HG03439 (cell line): Measurements from ENCODE around the gene CABP4.
"Not testable (repeated sequence)": the region's sequence is repeated elsewhere in the genome, so short reads cannot be mapped to it uniquely, and the experiment has no call there.

Experiments
- ATAC-seq: cut with Tn5 transposase; IDR thresholded peaks from one replicate; pipeline ENCODE4 v1.9.1; 2021; ENCODE audit warnings: mild to moderate bottlenecking, moderate library complexity; ENCODE audit not compliant: unreplicated experiment

Gene CABP4

DNA sequence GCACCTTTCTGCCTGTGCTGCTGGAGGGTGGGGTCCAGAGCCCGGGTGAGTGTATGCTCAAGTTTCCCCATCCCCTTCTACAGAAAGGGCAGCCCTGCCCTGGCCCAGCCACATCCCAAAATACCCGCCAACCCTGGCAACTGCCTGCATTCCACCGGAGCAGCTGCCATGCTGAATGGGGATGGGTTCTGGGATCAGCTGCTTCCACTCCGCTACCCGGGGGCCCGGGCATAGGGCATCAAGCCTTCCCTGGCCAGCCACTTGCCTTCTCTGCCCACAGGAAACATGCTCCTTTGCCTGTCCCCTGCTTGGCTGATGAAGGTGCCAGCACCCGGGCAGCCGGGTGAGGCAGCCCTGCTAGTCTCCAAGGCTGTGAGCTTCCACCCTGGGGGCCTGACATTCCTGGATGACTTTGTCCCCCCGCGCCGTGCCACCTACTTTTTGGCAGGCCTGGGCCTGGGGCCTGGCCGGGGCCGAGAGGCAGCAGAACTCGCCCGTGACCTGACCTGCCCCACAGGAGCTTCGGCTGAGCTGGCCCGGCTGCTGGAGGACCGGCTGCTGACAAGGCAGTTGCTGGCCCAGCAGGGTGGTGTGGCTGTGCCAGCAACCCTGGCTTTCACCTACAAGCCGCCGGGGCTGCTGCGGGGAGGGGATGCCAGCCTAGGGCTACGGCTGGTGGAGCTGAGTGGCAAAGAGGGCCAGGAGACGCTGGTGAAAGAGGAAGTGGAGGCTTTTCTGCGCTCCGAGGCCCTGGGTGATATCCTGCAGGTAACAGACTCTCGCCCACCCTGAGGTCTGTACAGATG lies 36.5 kb upstream of the CABP4 start:
- ATAC-seq, result no peak

DNA sequence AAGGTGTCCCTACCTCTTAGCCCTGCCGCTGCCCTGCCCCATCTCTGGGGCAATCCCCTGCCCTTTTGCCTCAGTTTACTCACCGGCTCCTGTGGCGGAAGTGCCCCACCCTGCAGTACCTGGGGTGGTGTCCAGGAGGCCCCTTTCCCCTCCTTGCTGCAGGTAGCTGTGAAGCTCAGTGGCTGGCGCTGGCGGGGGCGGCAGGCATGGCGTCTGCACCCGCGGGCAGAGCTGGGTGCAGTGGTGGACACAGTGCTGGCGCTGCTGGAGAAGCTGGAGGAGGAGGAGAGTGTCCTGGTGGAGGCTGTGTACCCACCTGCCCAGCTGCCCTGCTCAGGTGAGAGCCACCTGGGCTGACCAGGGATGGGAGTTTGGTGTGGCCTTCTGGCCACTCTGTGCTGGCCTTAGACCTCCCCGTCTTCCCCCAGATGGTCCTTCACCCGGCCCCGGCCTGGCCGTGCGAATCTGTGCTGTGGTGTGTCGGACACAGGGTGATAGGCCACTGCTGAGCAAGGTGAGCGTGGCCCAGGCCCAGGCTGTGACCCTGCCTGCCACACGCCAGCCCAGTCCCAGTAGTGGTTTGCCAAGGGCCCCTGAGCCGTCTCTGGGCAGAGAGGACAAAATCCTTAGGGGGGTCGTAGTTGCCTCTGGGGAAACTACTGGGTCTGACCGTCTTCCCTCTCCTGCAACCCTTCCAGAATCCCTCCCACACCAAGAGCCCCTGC lies 35.7 kb upstream of the CABP4 start:
- ATAC-seq, result no peak

- ATAC-seq, result no peak
Observed at GRCh38 chr11:67420147-67420645, 35.0 kb upstream of the CABP4 start.

GRCh38 chr11:67420646-67421429 lies 34.3 kb upstream of the CABP4 start:
- peak; percentile 81 for ATAC-seq

DNA sequence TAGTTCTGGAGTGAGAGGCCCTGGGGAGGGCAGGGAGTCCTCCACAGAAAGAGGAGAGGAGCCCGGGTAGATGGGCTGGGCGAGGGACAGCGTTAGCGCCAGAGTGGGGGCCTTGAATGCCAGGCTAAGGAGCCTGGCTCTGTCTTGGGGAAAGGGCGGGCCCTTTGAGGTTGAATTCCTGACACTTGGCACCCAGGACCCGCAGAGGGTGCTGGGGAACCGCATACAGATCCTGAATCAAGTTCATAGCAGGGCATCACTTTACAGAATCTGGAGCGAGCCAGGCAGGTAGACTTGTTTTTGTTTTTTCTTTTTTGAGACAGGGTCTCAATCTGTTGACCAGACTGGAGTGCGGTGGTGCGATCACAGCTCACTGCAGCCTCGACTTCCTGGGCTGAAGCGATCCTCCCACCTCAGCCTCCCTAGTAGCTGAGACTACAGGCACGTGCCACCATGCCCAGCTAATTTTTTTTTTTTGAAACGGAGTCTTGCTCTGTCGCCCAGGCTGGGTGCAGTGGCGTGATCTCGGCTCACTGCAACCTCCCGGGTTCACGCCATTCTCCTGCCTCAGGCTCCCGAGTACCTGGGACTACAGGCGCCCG lies 33.6 kb upstream of the CABP4 start:
- no peak for ATAC-seq

- ATAC-seq, result no peak
Observed at GRCh38 chr11:67422891-67423290, 32.3 kb upstream of the CABP4 start.

GRCh38 chr11:67423466-67423865 lies 31.7 kb upstream of the CABP4 start:
- ATAC-seq, result no peak

- no peak for ATAC-seq
Observed at GRCh38 chr11:67423891-67424613, 31.1 kb upstream of the CABP4 start.

- ATAC-seq, result not testable (repeated sequence)
Observed at GRCh38 chr11:67427364-67427859, 27.7 kb upstream of the CABP4 start.

DNA sequence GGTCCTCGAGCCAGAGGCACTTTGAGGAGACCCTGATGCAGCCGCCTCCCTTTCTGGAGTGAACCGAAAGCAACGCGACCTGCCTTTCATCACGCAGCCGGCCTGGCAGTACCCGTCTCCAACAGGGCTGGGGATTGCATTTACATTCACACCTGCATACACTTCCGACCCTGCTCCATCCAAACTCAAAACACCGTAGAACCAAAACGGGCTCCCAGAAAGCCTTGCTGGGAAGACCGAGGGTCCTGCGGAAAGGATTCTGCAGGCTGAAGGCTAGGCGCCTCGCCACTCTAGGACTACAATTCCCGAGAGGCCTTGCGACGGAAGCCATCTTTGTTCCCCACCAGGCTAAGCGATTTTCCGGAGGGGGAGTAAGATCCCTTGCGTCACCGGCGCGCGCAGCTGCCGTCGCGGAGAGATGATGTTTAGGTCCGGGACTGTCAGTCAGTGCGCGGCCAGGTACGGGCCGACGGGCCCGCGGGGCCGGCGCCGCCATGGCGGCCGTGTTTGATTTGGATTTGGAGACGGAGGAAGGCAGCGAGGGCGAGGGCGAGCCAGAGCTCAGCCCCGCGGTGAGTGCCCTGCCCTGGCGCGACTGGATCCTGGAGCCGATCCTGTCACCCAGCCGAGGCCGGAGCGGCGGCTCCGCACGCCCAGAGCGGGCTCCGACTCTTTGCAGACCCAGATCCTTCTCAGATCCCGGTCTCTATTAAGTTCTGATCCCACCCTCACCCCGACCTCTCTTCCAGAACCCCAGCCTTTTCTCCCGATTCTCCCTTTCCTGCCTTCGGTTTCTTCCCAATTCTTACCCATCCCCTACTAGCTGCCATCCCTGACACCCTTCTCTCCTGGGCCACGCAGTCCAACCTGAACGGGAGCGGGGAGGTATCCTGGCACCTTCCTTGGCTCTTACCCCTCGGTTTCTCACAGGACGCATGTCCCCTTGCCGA lies 26.8 kb upstream of the CABP4 start, which contains the start of gene RPS6KB2:
Gene RPS6KB2, plus strand, starts transcription at position 443 of the 950 bp plus-strand sequence. Its CDS starts 52 bp downstream, at position 495.
- peak; percentile 86 for ATAC-seq

DNA sequence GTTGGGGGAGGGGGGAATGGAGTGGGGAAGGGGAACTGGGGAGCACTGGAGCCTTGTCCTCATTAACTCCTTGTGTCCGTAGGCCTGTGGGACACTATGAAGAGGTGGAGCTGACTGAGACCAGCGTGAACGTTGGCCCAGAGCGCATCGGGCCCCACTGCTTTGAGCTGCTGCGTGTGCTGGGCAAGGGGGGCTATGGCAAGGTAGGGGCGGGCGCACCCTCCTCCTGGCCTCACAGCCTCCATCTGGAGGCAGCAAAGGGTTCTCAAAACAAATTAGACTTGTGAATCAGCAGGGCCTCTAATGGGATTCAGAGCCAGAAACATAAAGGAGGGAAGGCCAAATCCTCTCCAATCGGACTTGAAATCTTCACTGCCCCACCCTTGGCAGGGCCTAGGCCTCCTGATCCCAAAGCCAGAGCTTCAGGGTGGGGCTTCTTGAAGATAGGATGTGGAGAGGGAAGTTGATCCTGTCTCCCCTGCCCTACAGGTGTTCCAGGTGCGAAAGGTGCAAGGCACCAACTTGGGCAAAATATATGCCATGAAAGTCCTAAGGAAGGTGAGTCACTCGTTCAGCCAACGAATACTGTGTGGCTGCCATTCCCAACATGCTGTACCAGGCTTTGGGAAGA lies 26.0 kb upstream of the CABP4 start:
- ATAC-seq, result no peak

GRCh38 chr11:67429722-67430121 lies 25.4 kb upstream of the CABP4 start:
- no peak for ATAC-seq

GRCh38 chr11:67431346-67432249 lies 23.6 kb upstream of the CABP4 start:
- ATAC-seq, result no peak

DNA sequence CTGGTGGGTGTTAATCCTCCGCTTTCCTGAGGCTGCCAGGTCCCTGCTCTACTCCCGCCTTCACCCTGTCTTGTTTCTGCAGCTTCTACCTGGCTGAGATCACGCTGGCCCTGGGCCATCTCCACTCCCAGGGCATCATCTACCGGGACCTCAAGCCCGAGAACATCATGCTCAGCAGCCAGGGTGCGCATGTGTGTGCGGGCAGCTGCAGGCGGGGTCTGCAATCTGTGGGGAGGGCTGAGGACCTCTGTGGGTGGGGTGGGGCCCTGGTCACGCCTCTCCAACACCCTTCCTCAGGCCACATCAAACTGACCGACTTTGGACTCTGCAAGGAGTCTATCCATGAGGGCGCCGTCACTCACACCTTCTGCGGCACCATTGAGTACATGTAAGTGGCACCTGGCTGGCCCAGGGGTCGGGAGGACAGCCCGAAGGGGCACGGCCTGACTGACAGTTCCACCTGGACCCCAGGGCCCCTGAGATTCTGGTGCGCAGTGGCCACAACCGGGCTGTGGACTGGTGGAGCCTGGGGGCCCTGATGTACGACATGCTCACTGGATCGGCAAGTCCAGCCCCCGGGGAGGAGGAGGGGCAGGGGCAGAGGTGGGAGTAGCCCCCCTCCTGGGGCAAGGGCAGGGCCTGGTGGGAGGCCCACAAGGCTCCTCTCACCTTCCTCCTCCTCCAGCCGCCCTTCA lies 22.4 kb upstream of the CABP4 start:
- ATAC-seq, result no peak

DNA sequence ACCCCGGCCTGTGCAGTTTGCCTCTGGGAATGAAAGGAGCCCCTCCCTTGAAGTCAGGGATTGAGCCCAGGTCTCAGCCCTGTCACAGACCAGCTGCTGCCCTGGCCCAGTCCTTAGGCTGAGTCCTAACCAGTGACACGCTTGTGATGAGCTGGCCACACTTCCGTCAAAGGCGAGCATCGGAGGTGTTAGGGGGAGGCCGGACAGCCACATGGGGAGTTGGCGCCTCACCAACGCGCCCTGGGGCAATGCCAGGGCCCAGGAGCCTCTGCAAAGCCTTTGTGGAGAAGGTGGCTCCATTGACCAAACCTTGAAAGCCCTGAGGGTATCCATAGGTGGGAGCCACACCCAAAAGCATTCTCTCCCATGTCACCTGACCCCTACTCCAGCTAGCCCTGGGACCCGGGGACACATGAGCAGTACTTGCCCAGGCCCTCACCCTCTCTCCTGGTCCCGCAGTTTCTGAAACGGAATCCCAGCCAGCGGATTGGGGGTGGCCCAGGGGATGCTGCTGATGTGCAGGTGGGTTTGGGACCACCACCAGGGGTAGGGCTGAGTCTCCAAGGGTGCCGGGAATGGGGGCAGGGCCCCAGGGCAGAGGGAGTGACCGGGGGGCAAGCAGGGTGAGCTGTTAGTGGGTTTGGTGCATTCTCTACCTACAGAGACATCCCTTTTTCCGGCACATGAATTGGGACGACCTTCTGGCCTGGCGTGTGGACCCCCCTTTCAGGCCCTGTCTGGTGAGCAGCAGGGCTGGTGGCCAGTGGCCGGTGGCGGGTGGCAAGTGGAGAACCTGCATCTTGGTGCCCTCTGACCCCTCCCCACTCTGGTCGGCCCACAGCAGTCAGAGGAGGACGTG lies 21.4 kb upstream of the CABP4 start:
- ATAC-seq, result no peak

DNA sequence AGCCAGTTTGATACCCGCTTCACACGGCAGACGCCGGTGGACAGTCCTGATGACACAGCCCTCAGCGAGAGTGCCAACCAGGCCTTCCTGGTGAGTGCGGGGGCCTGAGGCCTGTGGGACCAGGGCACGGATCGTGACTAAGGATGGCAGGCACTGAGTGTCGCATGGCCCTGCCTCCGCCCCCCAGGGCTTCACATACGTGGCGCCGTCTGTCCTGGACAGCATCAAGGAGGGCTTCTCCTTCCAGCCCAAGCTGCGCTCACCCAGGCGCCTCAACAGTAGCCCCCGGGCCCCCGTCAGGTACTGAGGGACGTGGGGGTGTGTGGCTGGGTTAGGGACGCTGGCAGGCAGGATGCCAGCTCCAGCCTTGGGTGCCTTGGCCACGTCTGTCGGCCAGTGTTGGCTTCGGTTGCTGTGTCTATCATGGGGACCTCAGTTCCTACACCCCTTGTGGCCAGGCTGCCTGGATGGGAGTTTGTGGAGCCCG lies 20.7 kb upstream of the CABP4 start:
- no peak for ATAC-seq
